ENCODE measurements around the gene WDR74. TPM values are rescaled to one million over a fixed set of nuclear protein-coding genes. Genes with fewer than 3 reads are reported as not detected.
"Not testable (repeated sequence)": the region's sequence is repeated elsewhere in the genome, so short reads cannot be mapped to it uniquely, and the experiment has no call there.

The WDR74 gene
- 64.7 and 71.2 TPM in 2 replicates for total RNA-seq (2014; rRNA removed; shearing (Covaris generic))
- 179 and 202 TPM in 2 replicates for polyA plus RNA-seq (2014; cell fraction: nucleus; rRNA removed)

DNA sequence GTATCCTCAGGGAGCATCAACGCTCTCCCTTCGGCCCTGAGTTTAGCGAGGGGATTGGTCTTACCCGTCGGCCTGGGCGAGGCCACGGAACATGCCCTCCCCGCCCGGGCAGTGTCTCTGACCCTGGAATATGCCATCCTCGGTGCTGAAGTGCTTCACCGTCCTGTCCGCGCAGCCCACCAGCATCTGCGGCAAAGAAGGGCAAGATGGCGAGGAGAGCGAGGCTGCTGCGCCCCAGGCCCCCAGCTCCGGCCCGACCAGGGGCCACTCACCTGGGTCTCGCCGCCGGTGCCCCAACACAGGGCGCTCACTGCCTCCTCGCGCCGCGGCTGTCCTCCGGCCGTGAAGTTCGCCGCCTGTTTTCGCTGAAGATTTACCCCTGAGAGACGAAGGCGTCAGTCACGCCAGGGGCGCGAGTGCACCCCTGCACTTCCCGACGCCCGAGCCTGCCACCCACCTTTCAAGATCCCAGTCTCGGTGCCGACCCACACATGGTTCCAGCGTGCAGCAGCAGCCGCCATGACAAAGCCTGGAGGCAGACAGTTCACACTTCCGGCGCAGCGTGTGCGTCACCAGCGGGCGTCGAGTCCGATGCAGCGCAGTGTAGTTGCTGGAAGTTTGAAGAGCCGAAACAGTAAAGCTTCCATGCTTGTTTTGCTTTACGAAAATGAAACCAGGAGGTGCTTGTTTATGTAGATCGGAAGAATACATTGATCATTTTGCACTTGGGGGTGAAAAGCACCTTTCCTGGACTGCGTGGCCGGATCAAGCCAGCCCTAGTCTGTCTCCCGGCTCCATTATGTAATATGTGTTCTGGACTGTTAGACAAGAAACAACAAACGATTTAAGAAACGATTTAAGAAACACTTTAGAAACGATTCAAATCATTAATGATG, at the start of gene WDR74:
Gene WDR74, minus strand, starts transcription at position 541 of the 896 bp plus-strand sequence. Its CDS starts 20 bp downstream, at position 521.
- DNase-seq (ENCODE audit: extremely low read depth, low read depth): peak; percentile 84

GRCh38 chr11:62889126-62889483, 49.7 kb upstream of the WDR74 start:
- DNase-seq (ENCODE audit: extremely low read depth, low read depth): no peak

GRCh38 chr11:62888406-62888805, 49.0 kb upstream of the WDR74 start:
- no peak for DNase-seq (ENCODE audit: extremely low read depth, low read depth)

GRCh38 chr11:62885137-62885750, 45.9 kb upstream of the WDR74 start:
- no peak for DNase-seq (ENCODE audit: extremely low read depth, low read depth)

DNA sequence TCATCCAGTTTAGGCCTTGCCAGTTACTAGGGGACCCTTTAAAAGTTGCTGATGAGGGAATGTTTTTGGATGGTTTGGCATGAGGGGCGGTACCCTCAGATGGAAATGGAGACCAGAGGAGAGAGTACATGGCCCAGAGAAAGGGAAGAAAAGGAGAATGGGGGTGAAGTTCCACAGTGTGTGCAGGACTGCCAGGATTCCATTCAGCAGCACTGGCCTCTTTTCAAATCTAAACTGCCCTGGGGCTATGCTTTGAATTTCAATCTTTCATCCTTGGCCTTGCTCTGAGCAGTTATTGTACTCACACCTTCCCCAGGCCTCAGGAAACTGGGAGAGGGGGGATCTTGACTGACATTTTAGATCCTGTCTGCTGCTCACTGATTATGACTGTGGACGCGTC, 44.3 kb upstream of the WDR74 start:
- DNase-seq (ENCODE audit: extremely low read depth, low read depth): no peak

DNA sequence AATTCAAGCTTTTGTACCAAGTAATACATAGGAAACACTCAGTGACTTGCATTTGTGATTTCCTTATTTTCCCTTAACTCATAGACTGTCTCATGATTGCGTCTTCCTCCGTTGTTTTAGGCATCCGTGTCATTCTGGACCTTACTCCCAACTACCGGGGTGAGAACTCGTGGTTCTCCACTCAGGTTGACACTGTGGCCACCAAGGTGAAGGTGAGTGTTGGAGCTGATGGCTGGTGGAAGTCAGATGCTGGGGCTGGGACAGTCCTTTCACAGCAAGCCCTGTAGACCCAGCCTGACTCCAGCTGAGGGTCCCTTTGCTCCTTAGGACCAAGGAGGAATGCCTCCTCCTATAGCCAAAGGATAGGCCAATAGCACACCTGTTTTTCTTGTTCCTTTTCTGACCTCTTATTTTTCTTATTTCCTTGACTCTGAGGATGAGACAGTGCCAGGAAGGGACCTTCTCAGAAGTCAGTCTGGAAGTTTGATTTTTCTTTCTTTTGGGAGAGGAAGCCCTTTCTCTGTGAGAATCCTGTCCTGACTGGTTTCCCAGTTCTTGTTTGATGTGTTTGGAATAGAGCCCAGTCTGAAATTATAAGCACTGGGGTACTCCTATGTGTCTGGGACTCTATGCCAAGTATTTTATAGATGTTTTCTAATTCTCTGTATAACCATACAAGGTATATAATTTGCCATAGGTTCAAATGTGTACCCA, 43.6 kb upstream of the WDR74 start:
- DNase-seq (ENCODE audit: extremely low read depth, low read depth): no peak

GRCh38 chr11:62882431-62882749, 43.0 kb upstream of the WDR74 start:
- no peak for DNase-seq (ENCODE audit: extremely low read depth, low read depth)

DNA sequence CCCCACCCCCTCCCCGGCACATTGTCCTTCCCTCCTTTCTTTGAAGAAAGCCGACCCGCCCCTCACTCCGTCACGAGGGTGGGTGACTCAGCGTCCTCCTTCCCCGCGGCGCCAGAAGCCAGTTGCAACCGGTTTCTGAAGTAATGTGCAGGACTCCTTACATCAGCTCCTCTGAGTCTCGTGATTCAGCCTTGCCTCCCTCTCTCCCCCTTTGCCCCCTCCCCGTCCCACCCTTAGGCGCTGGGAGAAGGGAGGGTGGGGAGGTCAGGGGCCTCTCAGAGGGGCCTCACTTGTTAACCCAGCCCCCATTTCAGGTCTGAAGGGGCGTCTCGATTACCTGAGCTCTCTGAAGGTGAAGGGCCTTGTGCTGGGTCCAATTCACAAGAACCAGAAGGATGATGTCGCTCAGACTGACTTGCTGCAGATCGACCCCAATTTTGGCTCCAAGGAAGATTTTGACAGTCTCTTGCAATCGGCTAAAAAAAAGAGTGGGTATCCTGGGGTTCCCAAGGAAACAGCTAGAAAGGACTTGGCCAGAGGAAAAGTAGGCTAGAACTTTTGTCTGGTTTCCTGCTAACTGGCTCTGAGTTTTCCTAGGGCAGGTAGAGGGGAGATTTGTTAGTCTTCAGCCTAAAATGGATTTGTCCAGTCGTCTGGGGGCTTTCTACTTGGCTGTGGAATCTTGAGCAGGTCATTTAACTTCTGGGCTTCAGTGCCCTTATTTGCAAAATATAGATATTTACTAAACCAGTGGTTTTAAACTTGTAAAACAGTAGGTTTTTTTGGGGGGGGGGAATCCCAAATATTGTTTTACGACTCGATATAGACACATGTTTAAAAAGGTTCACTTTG, 42.4 kb upstream of the WDR74 start:
- peak; percentile 95 for DNase-seq (ENCODE audit: extremely low read depth, low read depth)

DNA sequence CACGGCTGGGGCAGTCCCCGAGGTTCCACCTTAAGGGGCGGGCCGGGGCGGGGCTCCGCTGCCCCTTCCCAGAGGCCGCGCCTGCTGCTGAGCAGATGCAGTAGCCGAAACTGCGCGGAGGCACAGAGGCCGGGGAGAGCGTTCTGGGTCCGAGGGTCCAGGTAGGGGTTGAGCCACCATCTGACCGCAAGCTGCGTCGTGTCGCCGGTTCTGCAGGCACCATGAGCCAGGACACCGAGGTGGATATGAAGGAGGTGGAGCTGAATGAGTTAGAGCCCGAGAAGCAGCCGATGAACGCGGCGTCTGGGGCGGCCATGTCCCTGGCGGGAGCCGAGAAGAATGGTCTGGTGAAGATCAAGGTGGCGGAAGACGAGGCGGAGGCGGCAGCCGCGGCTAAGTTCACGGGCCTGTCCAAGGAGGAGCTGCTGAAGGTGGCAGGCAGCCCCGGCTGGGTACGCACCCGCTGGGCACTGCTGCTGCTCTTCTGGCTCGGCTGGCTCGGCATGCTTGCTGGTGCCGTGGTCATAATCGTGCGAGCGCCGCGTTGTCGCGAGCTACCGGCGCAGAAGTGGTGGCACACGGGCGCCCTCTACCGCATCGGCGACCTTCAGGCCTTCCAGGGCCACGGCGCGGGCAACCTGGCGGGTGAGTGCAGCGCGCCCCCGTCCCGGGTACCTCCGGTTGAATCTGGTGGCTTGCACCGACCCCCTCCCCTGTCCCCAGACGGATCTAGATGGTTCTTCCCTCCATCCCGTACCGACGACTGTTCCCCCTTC, 41.6 kb upstream of the WDR74 start, which contains the start of gene SLC3A2:
Gene SLC3A2, plus strand, starts transcription at position 94 of the 776 bp plus-strand sequence. Its CDS starts 128 bp downstream, at position 222.
- DNase-seq (ENCODE audit: extremely low read depth, low read depth): peak; percentile 76

DNA sequence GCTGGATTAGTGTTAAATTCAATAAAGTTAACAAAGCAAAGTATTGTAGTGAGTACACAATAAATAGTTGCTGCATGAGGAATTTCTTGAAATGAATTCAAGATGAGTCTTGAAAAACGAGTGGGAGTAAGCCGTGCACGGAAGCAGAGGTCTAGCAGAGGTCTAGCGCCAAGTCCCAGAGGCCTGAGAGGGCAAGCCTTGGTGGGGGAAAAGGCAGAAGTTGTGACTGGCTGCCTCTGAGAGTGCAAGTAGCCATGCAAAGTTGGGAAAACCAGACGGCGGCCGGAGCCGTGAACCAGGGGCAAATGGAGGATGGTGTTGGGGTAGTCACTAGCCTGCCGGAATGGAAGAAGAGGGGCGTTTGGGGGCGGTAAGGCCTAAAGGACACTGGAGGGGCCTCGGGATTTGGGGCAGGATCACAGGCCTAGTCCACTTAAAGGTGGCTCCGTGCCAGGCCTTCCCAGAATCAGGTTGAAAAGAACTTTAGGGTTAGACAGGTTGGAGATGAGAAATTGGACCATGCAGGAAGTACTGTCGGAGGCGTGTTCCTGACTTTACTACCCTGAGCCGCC, 40.9 kb upstream of the WDR74 start:
- no peak for DNase-seq (ENCODE audit: extremely low read depth, low read depth)

- no peak for DNase-seq (ENCODE audit: extremely low read depth, low read depth)
These were observed 40.0 kb upstream of the WDR74 start for GRCh38 chr11:62879235-62879978.

GRCh38 chr11:62876712-62877111, 37.3 kb upstream of the WDR74 start:
- no peak for DNase-seq (ENCODE audit: extremely low read depth, low read depth)

DNA sequence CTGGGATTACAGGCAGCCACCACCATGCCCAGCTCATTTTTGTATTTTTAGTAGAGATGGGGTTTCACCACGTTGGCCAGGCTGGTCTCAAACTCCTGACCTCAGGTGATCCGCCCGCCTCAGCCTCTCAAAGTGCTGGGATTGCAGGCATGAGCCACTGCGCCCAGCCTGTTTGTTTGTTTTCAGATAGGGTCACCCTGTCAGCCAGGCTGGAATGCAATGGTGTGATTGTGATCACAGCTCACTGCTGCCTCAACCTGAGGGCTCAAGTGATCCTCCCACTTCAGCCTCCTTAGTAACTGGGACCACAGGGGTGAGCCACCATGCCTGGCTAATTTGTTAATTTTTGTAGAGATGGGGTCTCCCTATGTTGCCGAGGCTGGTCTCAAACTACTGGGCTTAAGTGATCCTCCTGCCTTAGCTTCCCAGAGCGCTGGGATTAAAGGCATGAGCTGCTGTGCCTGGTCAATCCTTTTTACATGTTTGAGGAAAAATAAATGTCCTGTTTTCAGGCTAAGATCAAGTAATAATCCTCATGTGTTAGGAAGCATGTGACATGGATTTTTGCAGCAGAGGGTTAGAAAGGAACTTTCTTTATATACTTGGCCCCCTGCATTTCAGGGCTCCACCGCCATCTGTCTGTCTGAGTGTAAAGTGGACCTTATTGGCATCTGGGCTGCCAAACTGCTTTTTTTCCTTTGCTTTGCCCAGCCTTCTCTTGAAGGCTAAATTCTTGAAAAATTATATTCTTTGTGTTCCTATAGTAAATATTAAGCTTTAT, 36.5 kb upstream of the WDR74 start:
- no peak for DNase-seq (ENCODE audit: extremely low read depth, low read depth)

- no peak for DNase-seq (ENCODE audit: extremely low read depth, low read depth)
These were observed 35.5 kb upstream of the WDR74 start for GRCh38 chr11:62874851-62875250.

GRCh38 chr11:62865635-62866034, 26.2 kb upstream of the WDR74 start:
- no peak for DNase-seq (ENCODE audit: extremely low read depth, low read depth)

- DNase-seq (ENCODE audit: extremely low read depth, low read depth): no peak
These were observed 24.4 kb upstream of the WDR74 start for GRCh38 chr11:62863687-62864335.

DNA sequence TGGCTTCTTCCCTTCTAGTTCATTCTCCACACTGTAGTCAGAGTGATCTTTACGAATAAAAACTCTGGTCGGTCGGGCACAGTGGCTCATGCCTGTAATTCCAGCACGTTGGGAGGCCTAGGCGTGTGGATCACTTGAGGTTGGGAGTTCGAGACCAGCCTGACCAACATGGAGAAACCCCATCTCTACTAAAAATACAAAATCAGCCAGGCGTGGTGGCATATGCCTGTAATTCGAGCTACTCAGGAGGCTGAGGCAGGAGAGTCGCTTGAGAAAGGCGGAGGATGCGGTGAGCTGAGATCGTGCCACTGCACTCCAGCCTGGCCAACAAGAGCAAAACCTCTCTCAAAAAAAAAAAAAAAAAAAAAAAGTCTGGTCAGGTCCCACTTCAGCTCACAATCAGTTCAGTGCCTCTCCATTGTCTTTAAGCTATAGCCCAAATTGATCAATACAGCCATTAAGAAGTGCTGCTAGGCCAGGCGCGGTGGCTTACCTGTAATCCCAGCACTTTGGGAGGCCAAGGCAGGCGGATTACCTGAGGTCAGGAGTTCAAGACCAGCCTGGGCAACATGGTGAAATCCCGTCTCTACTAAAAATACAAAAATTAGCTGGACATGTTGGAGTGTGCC, 22.3 kb upstream of the WDR74 start:
- not testable (repeated sequence) for DNase-seq (ENCODE audit: extremely low read depth, low read depth)

Measured in NCI-H460 (cell line).